HG03175 (cell line): ENCODE measurements around the gene EXOC6B.
"Not testable (repeated sequence)": the region's sequence is repeated elsewhere in the genome, so short reads cannot be mapped to it uniquely, and the experiment has no call there.

ENCODE experiments used
- ATAC-seq: cut with Tn5 transposase; IDR thresholded peaks from one replicate; pipeline ENCODE4 v1.9.1; 2021; ENCODE audit warnings: mild to moderate bottlenecking, moderate library complexity; ENCODE audit not compliant: unreplicated experiment

The EXOC6B gene

GRCh38 chr2:72619626-72620025 lies 206.2 kb downstream of the EXOC6B start:
- ATAC-seq: no peak

- no peak for ATAC-seq
Observed at GRCh38 chr2:72613931-72614330, 211.9 kb downstream of the EXOC6B start.

- no peak for ATAC-seq
Observed at GRCh38 chr2:72612614-72613160, 213.1 kb downstream of the EXOC6B start.

GRCh38 chr2:72607189-72607588 lies 218.6 kb downstream of the EXOC6B start:
- ATAC-seq: no peak

GRCh38 chr2:72605836-72606442 lies 219.9 kb downstream of the EXOC6B start:
- ATAC-seq: peak; percentile 59

- no peak for ATAC-seq
Observed at GRCh38 chr2:72604468-72604867, 221.4 kb downstream of the EXOC6B start.

- ATAC-seq: no peak
Observed at GRCh38 chr2:72603481-72603880, 222.4 kb downstream of the EXOC6B start.

GRCh38 chr2:72602711-72603110 lies 223.1 kb downstream of the EXOC6B start:
- ATAC-seq: no peak

GRCh38 chr2:72602095-72602494 lies 223.7 kb downstream of the EXOC6B start:
- ATAC-seq: no peak

- not testable (repeated sequence) for ATAC-seq
Observed at GRCh38 chr2:72583836-72584235, 242.0 kb downstream of the EXOC6B start.

- no peak for ATAC-seq
Observed at GRCh38 chr2:72583376-72583775, 242.5 kb downstream of the EXOC6B start.

GRCh38 chr2:72581560-72582181 lies 244.2 kb downstream of the EXOC6B start:
- no peak for ATAC-seq

- ATAC-seq: no peak
Observed at GRCh38 chr2:72579591-72580180, 246.1 kb downstream of the EXOC6B start.

GRCh38 chr2:72576861-72577260 lies 249.0 kb downstream of the EXOC6B start:
- no peak for ATAC-seq

GRCh38 chr2:72576459-72576858 lies 249.4 kb downstream of the EXOC6B start:
- ATAC-seq: no peak

- ATAC-seq: no peak
Observed at GRCh38 chr2:72574886-72575285, 250.9 kb downstream of the EXOC6B start.

GRCh38 chr2:72573232-72573631 lies 252.6 kb downstream of the EXOC6B start:
- no peak for ATAC-seq

- no peak for ATAC-seq
Observed at GRCh38 chr2:72572501-72572900, 253.3 kb downstream of the EXOC6B start.

- ATAC-seq: no peak
Observed at GRCh38 chr2:72570413-72570812, 255.4 kb downstream of the EXOC6B start.

GRCh38 chr2:72562451-72563153 lies 263.2 kb downstream of the EXOC6B start:
- ATAC-seq: no peak

- ATAC-seq: no peak
Observed at GRCh38 chr2:72561621-72562318, 264.1 kb downstream of the EXOC6B start.
